Mesothelial cell of epicardium (in vitro differentiated cells): ENCODE results near the gene RNF5. TPM values are rescaled to one million over a fixed set of nuclear protein-coding genes. Genes with fewer than 3 reads are reported as not detected.
A peak's percentile ranks its signal among the peaks of the same experiment; 100 is the strongest.

Source experiments
- DNase-seq, 2 experiments: peaks; one replicate each; pipeline ENCODE4 v3.0.0; 2021; ENCODE audit warnings: low spot score in 2 of 2; ENCODE audit not compliant: unreplicated experiment in 2 of 2
- H3K27ac Mint-ChIP-seq: 2 replicates; pipeline ENCODE4 v1.8.0; 2021; ENCODE audit warnings: mixed read lengths
- H3K27me3 Mint-ChIP-seq: 2 replicates; pipeline ENCODE4 v1.8.0; 2021; ENCODE audit warnings: low read depth, mixed read lengths
- H3K36me3 Mint-ChIP-seq: 2 replicates; pipeline ENCODE4 v1.8.0; 2021; ENCODE audit warnings: mixed read lengths
- H3K4me1 Mint-ChIP-seq: 2 replicates; pipeline ENCODE4 v1.8.0; 2021; ENCODE audit warnings: mixed read lengths
- H3K4me3 Mint-ChIP-seq: 2 replicates; pipeline ENCODE4 v1.8.0; 2021; ENCODE audit warnings: mild to moderate bottlenecking, moderate library complexity, mixed read lengths
- H3K9me3 Mint-ChIP-seq: 2 replicates; pipeline ENCODE4 v1.8.0; 2021; ENCODE audit warnings: mixed read lengths
- total RNA-seq: library from RNA; stranded (reverse); gene quantifications from 3 replicates; pipeline ENCODE4 v1.2.1, GENCODE V29; 2021
- TF ChIP-seq, protein P1 (sequence below): fragments of 200-600 bp; sonication (generic); IDR thresholded peaks from one replicate; pipeline ENCODE4 v1.5.0; 2021; ENCODE audit warnings: antibody characterized with exemption; ENCODE audit not compliant: unreplicated experiment

Gene RNF5
- total RNA-seq, 1 donor from 2014 or later: 62.8 TPM

DNA sequence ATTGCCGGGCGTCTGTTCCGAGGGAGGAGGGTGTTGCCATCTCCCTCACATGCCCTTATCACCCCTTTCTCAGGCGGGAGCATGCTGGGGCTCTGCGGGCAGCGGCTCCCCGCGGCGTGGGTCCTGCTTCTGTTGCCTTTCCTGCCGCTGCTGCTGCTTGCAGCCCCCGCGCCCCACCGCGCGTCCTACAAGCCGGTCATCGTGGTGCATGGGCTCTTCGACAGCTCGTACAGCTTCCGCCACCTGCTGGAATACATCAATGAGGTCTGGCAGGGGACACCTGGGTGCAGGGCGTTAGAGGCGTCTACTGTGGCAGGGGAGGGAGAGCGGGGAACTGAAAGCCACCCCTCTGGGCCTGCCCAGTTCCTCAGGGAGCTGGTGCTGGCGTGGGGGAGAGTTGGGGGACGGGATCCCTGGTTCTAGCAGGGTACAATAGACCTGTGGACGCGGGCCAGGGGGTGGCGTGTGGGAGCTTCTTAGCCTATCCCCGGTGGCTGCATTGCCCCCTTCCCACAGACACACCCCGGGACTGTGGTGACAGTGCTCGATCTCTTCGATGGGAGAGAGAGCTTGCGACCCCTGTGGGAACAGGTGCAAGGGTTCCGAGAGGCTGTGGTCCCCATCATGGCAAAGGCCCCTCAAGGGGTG, 23.6 kb upstream of the RNF5 start:
- H3K27me3 Mint-ChIP-seq: peaks cover 5% of the 10 kb centered on the region
- TF ChIP-seq, protein P1, sequence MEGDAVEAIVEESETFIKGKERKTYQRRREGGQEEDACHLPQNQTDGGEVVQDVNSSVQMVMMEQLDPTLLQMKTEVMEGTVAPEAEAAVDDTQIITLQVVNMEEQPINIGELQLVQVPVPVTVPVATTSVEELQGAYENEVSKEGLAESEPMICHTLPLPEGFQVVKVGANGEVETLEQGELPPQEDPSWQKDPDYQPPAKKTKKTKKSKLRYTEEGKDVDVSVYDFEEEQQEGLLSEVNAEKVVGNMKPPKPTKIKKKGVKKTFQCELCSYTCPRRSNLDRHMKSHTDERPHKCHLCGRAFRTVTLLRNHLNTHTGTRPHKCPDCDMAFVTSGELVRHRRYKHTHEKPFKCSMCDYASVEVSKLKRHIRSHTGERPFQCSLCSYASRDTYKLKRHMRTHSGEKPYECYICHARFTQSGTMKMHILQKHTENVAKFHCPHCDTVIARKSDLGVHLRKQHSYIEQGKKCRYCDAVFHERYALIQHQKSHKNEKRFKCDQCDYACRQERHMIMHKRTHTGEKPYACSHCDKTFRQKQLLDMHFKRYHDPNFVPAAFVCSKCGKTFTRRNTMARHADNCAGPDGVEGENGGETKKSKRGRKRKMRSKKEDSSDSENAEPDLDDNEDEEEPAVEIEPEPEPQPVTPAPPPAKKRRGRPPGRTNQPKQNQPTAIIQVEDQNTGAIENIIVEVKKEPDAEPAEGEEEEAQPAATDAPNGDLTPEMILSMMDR: peak; percentile 45
- H3K36me3 Mint-ChIP-seq: peaks cover 17% of the 10 kb centered on the region
- DNase-seq: peak in 1 of 2 experiments; percentile 70
- H3K9me3 Mint-ChIP-seq: no peaks in the 10 kb centered on the region
- H3K4me1 Mint-ChIP-seq: peaks cover 42% of the 10 kb centered on the region
- peak overlapping the region; percentile 99 for H3K27ac Mint-ChIP-seq
- H3K4me3 Mint-ChIP-seq: peak overlapping the region; percentile 99

DNA sequence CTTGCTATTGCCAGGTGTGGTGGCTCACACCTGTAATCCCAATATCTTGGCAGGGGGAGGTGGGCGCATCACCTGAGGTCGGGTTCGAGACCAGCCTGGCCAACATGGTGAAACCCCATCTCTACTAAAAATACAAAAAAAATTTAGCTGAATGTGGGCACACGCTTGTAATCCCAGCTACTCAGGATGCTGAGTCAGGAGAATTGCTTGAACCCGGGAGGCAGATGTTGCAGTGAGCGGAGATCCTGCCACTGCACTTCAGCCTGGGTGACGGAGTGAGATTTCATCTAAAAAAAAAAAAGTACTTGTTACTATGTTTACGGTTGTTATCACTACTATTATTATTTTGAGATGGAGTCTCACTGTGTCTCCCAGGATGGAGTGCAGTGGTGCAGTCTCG, 21.3 kb upstream of the RNF5 start:
- H3K4me3 Mint-ChIP-seq: no peak overlapping the region
- DNase-seq: no peak
- no peaks in the 10 kb centered on the region for H3K9me3 Mint-ChIP-seq
- H3K27me3 Mint-ChIP-seq: no peaks in the 10 kb centered on the region
- peaks cover 19% of the 10 kb centered on the region for H3K36me3 Mint-ChIP-seq
- TF ChIP-seq, protein P1: no peak
- H3K4me1 Mint-ChIP-seq: peaks cover 30% of the 10 kb centered on the region
- no peak overlapping the region for H3K27ac Mint-ChIP-seq

DNA sequence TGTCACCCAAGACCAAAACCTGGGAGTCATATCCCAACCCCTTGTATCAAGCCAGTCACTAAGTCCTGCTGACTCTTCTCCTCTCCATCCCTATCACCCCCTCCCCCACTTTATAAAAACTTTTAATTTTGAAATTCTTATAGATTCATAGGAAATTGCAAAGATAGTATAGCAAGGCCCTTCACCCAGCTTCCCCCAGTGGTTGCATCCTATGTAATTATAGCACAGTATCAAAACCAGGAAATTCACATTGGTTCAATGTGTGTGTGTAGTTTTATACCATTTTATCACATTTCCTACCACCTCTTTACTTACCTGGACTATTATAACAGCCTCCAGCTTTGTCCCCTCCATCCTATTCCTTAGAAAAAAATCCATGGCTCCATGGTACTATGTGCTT, 20.2 kb upstream of the RNF5 start:
- TF ChIP-seq, protein P1: no peak
- DNase-seq: no peak
- H3K9me3 Mint-ChIP-seq: no peaks in the 10 kb centered on the region
- H3K27me3 Mint-ChIP-seq: no peaks in the 10 kb centered on the region
- H3K36me3 Mint-ChIP-seq: peaks cover 24% of the 10 kb centered on the region
- H3K4me3 Mint-ChIP-seq: no peak overlapping the region
- peaks cover 19% of the 10 kb centered on the region for H3K4me1 Mint-ChIP-seq
- H3K27ac Mint-ChIP-seq: no peak overlapping the region

DNA sequence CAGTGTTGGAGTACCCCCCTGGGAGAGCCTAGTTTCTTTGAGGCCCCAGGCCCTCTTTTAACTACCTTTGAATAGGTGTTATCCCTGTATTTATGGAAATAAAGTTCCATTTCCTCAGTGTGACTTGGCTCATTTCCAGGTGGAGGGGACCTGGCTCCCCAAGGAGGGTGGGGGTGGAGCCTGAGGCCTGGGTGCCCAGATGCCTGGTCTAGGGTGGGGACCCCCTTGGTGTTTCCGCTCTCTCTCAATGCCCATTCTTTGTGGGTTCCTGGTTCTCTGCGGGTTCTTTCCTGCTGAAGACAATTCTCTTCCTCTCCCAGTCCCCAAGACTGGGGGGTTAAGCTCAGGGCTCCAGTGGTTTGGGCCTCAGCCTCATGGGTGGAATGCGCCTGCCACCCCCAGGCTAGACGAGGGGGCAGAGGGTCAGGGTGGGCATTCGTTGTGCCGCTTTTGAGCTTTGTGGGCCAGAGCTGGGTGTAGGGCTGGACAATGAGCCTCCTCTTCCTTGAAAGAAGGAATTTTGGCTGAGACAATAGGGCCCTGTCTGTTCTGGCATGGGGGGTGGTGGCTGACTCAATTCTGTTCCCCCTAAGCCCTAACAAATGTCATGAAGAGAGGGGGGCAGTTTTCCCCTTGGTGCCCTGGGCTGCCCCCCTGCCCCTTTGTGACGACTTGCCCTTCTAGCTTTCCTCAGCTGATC, 14.5 kb upstream of the RNF5 start:
- Mint-ChIP-seq H3K36me3 (peaks cover 34% of the 10 kb centered on the region), H3K9me3 (no peaks in the 10 kb centered on the region), H3K27me3 (no peaks in the 10 kb centered on the region), H3K4me3 (no peak overlapping the region), H3K4me1 (peaks cover 1% of the 10 kb centered on the region), H3K27ac (no peak overlapping the region)
- no peak for DNase-seq
- TF ChIP-seq, protein P1: no peak

DNA sequence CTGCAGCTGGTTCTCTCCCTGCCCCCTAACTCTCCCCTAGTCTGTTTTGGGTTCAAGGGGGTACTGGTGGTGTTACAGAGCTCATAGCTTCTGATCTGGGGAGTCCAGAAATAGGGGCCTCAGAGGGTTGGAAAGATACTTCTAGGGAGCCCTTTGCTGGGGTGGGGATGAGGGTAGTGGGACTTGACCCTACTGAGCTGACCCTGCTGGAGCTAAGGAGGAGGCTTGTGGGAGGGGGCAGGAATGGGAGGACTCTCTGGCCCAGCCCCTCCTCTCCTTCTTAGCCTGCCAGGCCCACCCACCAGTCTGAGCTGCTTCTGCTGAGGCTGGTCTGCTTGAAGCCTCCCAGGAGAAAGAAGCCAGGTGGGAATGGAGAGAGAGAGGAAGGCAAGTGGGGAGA, 13.9 kb upstream of the RNF5 start, which contains the start of gene EGFL8:
TSS of gene EGFL8 (plus strand) at position 301 of the 400 bp plus-strand sequence. CDS start 1,571 bp downstream, outside the sequence.
- Mint-ChIP-seq H3K36me3 (peaks cover 38% of the 10 kb centered on the region), H3K27ac (no peak within 1 kb of the TSS), H3K27me3 (no peaks in the 10 kb centered on the region), H3K4me1 (peaks cover 4% of the 10 kb centered on the region), H3K9me3 (no peaks in the 10 kb centered on the region), H3K4me3 (no peak within 1 kb of the TSS)
- no peak for DNase-seq
- TF ChIP-seq, protein P1: no peak
